Epithelial cell of esophagus (primary cell): ENCODE data around the gene ADAD2.

Experiments
- DNase-seq: peaks from one replicate; pipeline ENCODE4 v3.0.0; 2010; ENCODE audit warnings: low read depth
- H3K4me3 ChIP-seq: 2 replicates; pipeline ENCODE4 v1.5.1; 2011; ENCODE audit warnings: mild to moderate bottlenecking, low read length, control low read depth
- CTCF ChIP-seq: IDR thresholded peaks from 2 replicates; pipeline ENCODE4 v1.5.1; 2011; ENCODE audit warnings: low read depth, mild to moderate bottlenecking, low read length, control low read depth, inconsistent platforms; ENCODE audit not compliant: insufficient read depth; ENCODE audit errors: missing control alignments

The ADAD2 gene

GRCh38 chr16:84186685-84187437 is 4.1 kb upstream of the ADAD2 start, which contains the start of gene TAF1C:
TAF1C (minus strand) TSS chr16:84187057; CDS start chr16:84184988, 2,069 bp downstream.
- peak; percentile 94 for TF ChIP-seq CTCF
- H3K4me3 ChIP-seq, result peak within 1 kb of the TSS; percentile 93
- DNase-seq, result peak; percentile 95

- TF ChIP-seq CTCF, result no peak
- no peak overlapping the region for H3K4me3 ChIP-seq
- DNase-seq, result no peak
Observed at GRCh38 chr16:84191466-84191865, 509 bp downstream of the ADAD2 start.

GRCh38 chr16:84193480-84193879 is 2.5 kb downstream of the ADAD2 start:
- TF ChIP-seq CTCF, result no peak
- no peak overlapping the region for H3K4me3 ChIP-seq
- no peak for DNase-seq

GRCh38 chr16:84194018-84194417 is 3.1 kb downstream of the ADAD2 start:
- no peak for DNase-seq
- H3K4me3 ChIP-seq, result no peak overlapping the region

GRCh38 chr16:84194470-84195200 is 3.7 kb downstream of the ADAD2 start:
- DNase-seq, result no peak
- H3K4me3 ChIP-seq, result no peak overlapping the region
- no peak for TF ChIP-seq CTCF

More at GRCh38 chr16:84194018-84194417, 3.1 kb downstream of the ADAD2 start:
- no peak for TF ChIP-seq CTCF

- TF ChIP-seq CTCF, result no peak
- no peak for DNase-seq
- no peak overlapping the region for H3K4me3 ChIP-seq
Observed at GRCh38 chr16:84195201-84196093, 4.5 kb downstream of the ADAD2 start.
